ENCODE results near the gene NR2C2.

DNA sequence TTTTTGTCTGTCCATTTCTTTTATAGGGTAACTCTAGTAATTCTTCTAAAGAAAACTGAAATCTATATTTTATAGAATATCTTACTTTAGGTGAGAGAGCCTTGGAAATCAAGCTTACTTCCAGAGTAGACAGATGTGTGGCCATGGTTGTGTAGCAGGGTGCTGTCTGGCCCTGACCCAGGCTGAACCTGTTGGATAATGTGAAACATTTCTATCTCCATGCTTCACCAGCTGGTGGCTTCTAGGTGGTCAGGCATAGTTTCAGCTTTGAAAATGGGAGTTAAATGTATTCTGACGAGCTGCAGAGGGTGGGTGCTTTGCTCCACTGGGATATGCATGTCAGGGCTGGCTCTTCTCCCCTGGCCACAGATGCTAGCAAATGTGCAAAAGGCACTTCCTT is 20.8 kb upstream of the NR2C2 start:
- TF ChIP-seq GATA2 (IDR thresholded peaks at IDR 0.05; ENCODE audit: low read depth, low read length) (no peak), GATA3 (IDR thresholded peaks at IDR 0.05; ENCODE audit: low read depth, low read length) (no peak)

All from SH-SY5Y (cell line).